K562 (cell line): ENCODE measurements around the gene NACAD. TPM values are rescaled to one million over a fixed set of nuclear protein-coding genes. Genes with fewer than 3 reads are reported as not detected.
A peak's percentile ranks its signal among the peaks of the same experiment; 100 is the strongest.

Source experiments
- ATAC-seq: fragments of 200-7000 bp; cut with Tn5 transposase; 3 replicates; pipeline ENCODE4 v1.9.1; 2020; ENCODE audit warnings: moderate library complexity
- BruUV-seq: library from RNA; stranded (reverse); fragments of 400-500 nt; replicated peaks from 2 replicates; lab custom pipeline; 2021; lab: Mats Ljungman, UMichigan
- CTCF ChIA-PET: fragments of 300-600 bp; formaldehyde crosslinking; extraction: SDS; loops from one replicate; lab custom pipeline; 2021; ENCODE audit warnings: low intra/inter-chr PET ratio; lab: Yijun Ruan, JAX
- POLR2A ChIA-PET: fragments of 300-600, 350-650 bp; sonication (Branson Sonifier 250); formaldehyde crosslinking; extraction: SDS; loops from one replicate; lab custom pipeline; 2021; ENCODE audit warnings: antibody characterized with exemption, inconsistent platforms; lab: Yijun Ruan, JAX
- DNase-seq, 4 experiments: peaks; one replicate each; pipeline versions ENCODE4 v3.0.0 to v3.0.0-alpha.2; 2011 to 2018; ENCODE audit warnings: low spot score in 3 of 4, mixed read lengths in 3 of 4; ENCODE audit errors: extremely low read depth in 1 of 4
- FAIRE-seq: peaks from 2 replicates; lab custom pipeline; 2011; peaks lifted over from hg19 to GRCh38; lab: Jason Lieb, UNC
- H2AFZ ChIP-seq: 2 replicates; pipeline ENCODE4 v1.6.0; 2011; ENCODE audit warnings: low read depth, low read length, control low read depth, inconsistent platforms
- H3K27ac ChIP-seq: fragments of 200-600 bp; 3 replicates; pipeline ENCODE4 v1.8.0; 2011; ENCODE audit warnings: low read depth, mild to moderate bottlenecking, control low read depth, inconsistent platforms, low read length, moderate library complexity, mixed read lengths; ENCODE audit errors: extremely low read depth
- H3K27me3 ChIP-seq, 2 experiments: fragments of 300-600 bp in 1 of 2; 2 replicates in 1 of 2; 3 replicates in 1 of 2; pipeline versions ENCODE4 v1.6.0 to v1.8.0; 2011; ENCODE audit warnings: inconsistent platforms in 2 of 2, low read length in 2 of 2, mild to moderate bottlenecking in 1 of 2, mixed read lengths in 1 of 2, moderate library complexity in 1 of 2; ENCODE audit not compliant: control insufficient read depth in 2 of 2, insufficient read depth in 2 of 2
- H3K36me3 ChIP-seq: fragments of 300-600 bp; 3 replicates; pipeline ENCODE4 v1.8.0; 2011; ENCODE audit warnings: mild to moderate bottlenecking, low read length, inconsistent platforms; ENCODE audit not compliant: control insufficient read depth, insufficient read depth
- H3K4me1 ChIP-seq, 2 experiments: fragments of 200-600 bp in 1 of 2; replicated peaks in 1 of 2; 2 replicates in 1 of 2; 3 replicates in 1 of 2; pipeline versions ENCODE4 v1.5.1 to v1.8.0; 2011; ENCODE audit warnings: inconsistent platforms in 2 of 2, low read length in 2 of 2, mild to moderate bottlenecking in 1 of 2, mixed read lengths in 1 of 2, moderate library complexity in 1 of 2; ENCODE audit not compliant: control insufficient read depth in 2 of 2, insufficient read depth in 2 of 2
- H3K4me2 ChIP-seq: 2 replicates; pipeline ENCODE4 v1.6.1; 2011; ENCODE audit warnings: low read length, control low read depth, inconsistent platforms, mixed read lengths; ENCODE audit not compliant: insufficient read depth
- H3K4me3 ChIP-seq: fragments of 200-600 bp; sonication (generic), shearing (Covaris generic); 2 replicates; pipeline ENCODE4 v1.5.1; 2016; ENCODE audit warnings: control low read depth, inconsistent platforms
- H3K79me2 ChIP-seq: fragments of 200-600 bp; 3 replicates; pipeline ENCODE4 v1.8.0; 2011; ENCODE audit warnings: low read length, inconsistent platforms; ENCODE audit not compliant: control insufficient read depth, insufficient read depth
- H3K9ac ChIP-seq, 2 experiments: 2 replicates each; pipeline versions ENCODE4 v1.6.0 to v1.6.1; 2011; ENCODE audit warnings: low read depth in 2 of 2, low read length in 2 of 2, control low read depth in 1 of 2, inconsistent platforms in 1 of 2, mild to moderate bottlenecking in 1 of 2, mixed read lengths in 1 of 2; ENCODE audit not compliant: insufficient read depth in 1 of 2
- H3K9me1 ChIP-seq: one replicate; pipeline ENCODE4 v1.6.0; 2011; ENCODE audit warnings: inconsistent platforms, mild to moderate bottlenecking, low read length, moderate library complexity; ENCODE audit not compliant: control insufficient read depth, insufficient read depth
- H3K9me3 ChIP-seq: replicated peaks from 2 replicates; pipeline ENCODE4 v1.5.1; 2011; ENCODE audit warnings: low read depth, low read length, inconsistent platforms; ENCODE audit not compliant: control insufficient read depth, insufficient read depth
- H4K20me1 ChIP-seq: replicated peaks from 2 replicates; pipeline ENCODE4 v1.6.1; 2011; ENCODE audit warnings: low read length, inconsistent platforms, mixed read lengths; ENCODE audit not compliant: control insufficient read depth, insufficient read depth
- MBD2 ChIP-seq: sonication (generic); IDR thresholded peaks from 2 replicates; pipeline ENCODE4 v1.6.1; 2016; ENCODE audit warnings: low read depth, borderline replicate concordance
- POLR2G ChIP-seq: fragments of 200-400 bp; formaldehyde crosslinking; IDR thresholded peaks from 2 replicates; pipeline ENCODE4 v1.6.1; 2017; ENCODE audit warnings: low read depth, mild to moderate bottlenecking, antibody characterized with exemption, low read length, moderate library complexity
- POLR3G ChIP-seq: IDR thresholded peaks from 2 replicates; pipeline ENCODE4 v1.6.1; 2011; ENCODE audit not compliant: insufficient read length, insufficient replicate concordance; ENCODE audit errors: extremely low read depth
- RBFOX2 ChIP-seq: fragments of 200-400 bp; formaldehyde crosslinking; IDR thresholded peaks from 2 replicates; pipeline ENCODE4 v1.6.1; 2017; ENCODE audit warnings: low read depth, mild to moderate bottlenecking, low read length, moderate library complexity
- WGBS: fragments of 100-300 bp; shearing (Covaris generic); methylation state at CpG from one replicate; pipeline ENCODE4 v1.1.6; 2016; ENCODE audit warnings: low coverage, mixed read lengths; ENCODE audit not compliant: insufficient coverage; ENCODE audit errors: missing lambda C conversion rate; 5-methylcytosine and 5-hydroxymethylcytosine counted together
- in situ Hi-C: fragments of 300-500 bp; cut with MboI; formaldehyde crosslinking; loops from 4 replicates; pipeline ENCODE4 v1.15.0; 2018; ENCODE audit warnings: inconsistent platforms, mixed read lengths
- intact Hi-C: fragments of 100-400 bp; cut with micrococcal nuclease; formaldehyde crosslinking; loops from 2 replicates; pipeline ENCODE4 v1.14.2; 2022
- polyA plus RNA-seq, 8 experiments: library from polyadenylated mRNA; depleted of rRNA in 4 of 8; stranded (reverse) in 5 of 8; unstranded in 3 of 8; fragments of >200 nt; fragmentation: Nextera tagmentation in 2 of 8; fragmentation: Illumina TruSeq in 1 of 8; extraction: Ambion mirVana in 2 of 8; extraction: Trizol in 1 of 8; gene quantifications; 2 replicates each; pipeline versions ENCODE4 v1.2.1 to v1.2.3, GENCODE V29; 2011 to 2014; ENCODE audit warnings: inconsistent platforms in 1 of 8, missing spikeins in 1 of 8
- total RNA-seq, 7 experiments: library from RNA; depleted of rRNA in 6 of 7; stranded (reverse); fragments of >200 nt in 6 of 7; fragmentation: Illumina TruSeq in 2 of 7; extraction: Trizol in 2 of 7; gene quantifications; 2 replicates each; pipeline versions ENCODE4 v1.2.1 to v1.2.3, GENCODE V29; 2011 to 2021; ENCODE audit warnings: low replicate concordance in 1 of 7

Gene NACAD
- total and polyA plus RNA-seq, 9 of the 15 experiments (the other 6 are each of a cell fraction or from before 2014, with no cell fraction given): under 0.01 to 0.03 (median 0.02) TPM; not detected in 5

DNA sequence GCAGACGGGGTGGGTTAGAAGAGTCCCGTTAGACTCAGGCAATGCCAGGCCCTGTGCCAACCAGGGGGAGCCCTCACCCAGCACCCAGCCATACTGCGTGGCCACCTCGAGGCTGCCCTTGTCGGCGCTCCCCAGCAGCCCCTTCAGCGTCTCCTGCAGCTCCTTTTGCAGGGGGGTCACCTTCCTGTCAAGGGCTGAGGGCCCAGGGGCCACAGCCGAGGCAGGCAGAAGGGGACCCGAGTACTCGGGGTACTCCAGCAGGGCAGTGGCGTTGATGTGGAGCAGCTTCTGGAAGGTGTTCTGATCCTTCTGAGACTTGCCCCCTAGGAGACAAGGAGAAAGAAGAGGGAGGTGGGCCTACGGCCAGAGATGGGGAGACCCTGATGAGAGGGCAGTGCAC is 13.0 kb upstream of the NACAD start:
- no peak overlapping the region for H3K27ac ChIP-seq
- no peak overlapping the region for H3K4me3 ChIP-seq
- H3K9ac ChIP-seq: 0 out of 4 replicates have a peak overlapping the region, but pooled peaks of 1 of the 2 experiments have one; percentile 36
- no peak for FAIRE-seq
- CTCF ChIA-PET: no interaction called here
- DNase-seq: no peak
- no peaks in the 10 kb centered on the region for H3K9me3 ChIP-seq
- no peaks in the 10 kb centered on the region for H3K27me3 ChIP-seq
- ATAC-seq: no peak
- H3K4me1 ChIP-seq: peaks cover 0 to 23% of the 10 kb centered on the region in 2 experiments; a peak in 1 of 5 replicates
- no peak overlapping the region for H2AFZ ChIP-seq
- in situ Hi-C loops: no loop called here
- peaks cover 29% of the 10 kb centered on the region for H3K79me2 ChIP-seq
- POLR2A ChIA-PET: interaction anchor here (0.6 to 1.9 kb wide), 5 partner anchors 10 to 595 kb away, joined by 3 to 5 read pairs (median 4); partner anchors contain the start of gene TBRG4
- H3K4me2 ChIP-seq: no peak overlapping the region
- H4K20me1 ChIP-seq: peaks cover 41% of the 10 kb centered on the region
- no TSS peak for BruUV-seq
- 92% methylated on average over 5 of the region's 12 CpGs for WGBS
- intact Hi-C loops: no loop called here
- TF ChIP-seq RBFOX2 (peak; percentile 32; the same call in 1 of the 2 replicates), POLR3G (no peak), MBD2 (no peak), POLR2G (peak; percentile 26; the same call in 1 of the 2 replicates)
- H3K9me1 ChIP-seq: peaks cover 5% of the 10 kb centered on the region
- H3K36me3 ChIP-seq: peaks cover 80% of the 10 kb centered on the region

- H3K27me3 ChIP-seq: no peaks in the 10 kb centered on the region
- ChIA-PET CTCF (no interaction called here), POLR2A (interaction anchor here (0.6 to 1.9 kb wide), 6 partner anchors 8 to 596 kb away, joined by 3 to 5 read pairs (median 4); partner anchors contain the start of gene TBRG4)
- H3K9me3 ChIP-seq: no peaks in the 10 kb centered on the region
- ATAC-seq (no peak), FAIRE-seq (no peak), DNase-seq (no peak)
- intact Hi-C loops: no loop called here
- in situ Hi-C loops: no loop called here
- H3K4me3 ChIP-seq: no peak overlapping the region
- BruUV-seq: no TSS peak
- peaks cover 5% of the 10 kb centered on the region for H3K9me1 ChIP-seq
- peaks cover 71% of the 10 kb centered on the region for H3K36me3 ChIP-seq
- no peak overlapping the region for H3K4me2 ChIP-seq
- H4K20me1 ChIP-seq: peaks cover 32% of the 10 kb centered on the region
- no peak overlapping the region for H3K27ac ChIP-seq
- H3K4me1 ChIP-seq: peaks cover 0 to 23% of the 10 kb centered on the region in 2 experiments; a peak in 1 of 5 replicates
- 90% methylated on average over 12 of the region's 13 CpGs for WGBS
- peak overlapping the region in 1 of 2 experiments; percentile 48; a peak in 1 of 4 replicates for H3K9ac ChIP-seq
- no peak overlapping the region for H2AFZ ChIP-seq
- peaks cover 21% of the 10 kb centered on the region for H3K79me2 ChIP-seq
- TF ChIP-seq POLR3G: no peak
Observed at GRCh38 chr7:45100761-45101480, 12.2 kb upstream of the NACAD start.
